HEK293 (cell line): ENCODE measurements around the gene KRTAP12-4.

Experiments used
- ATF2 ChIP-seq: fragments of 450-650 bp; formaldehyde crosslinking; IDR thresholded peaks from 2 replicates; pipeline ENCODE4 v1.5.1; 2016; ENCODE audit warnings: missing biosample characterization, missing genetic modification characterization, low read depth
- CTCF ChIP-seq: fragments of 450-650 bp; formaldehyde crosslinking; IDR thresholded peaks from 2 replicates; pipeline ENCODE4 v1.5.1; 2016; ENCODE audit warnings: missing biosample characterization, missing genetic modification characterization
- ZNF138 ChIP-seq: fragments of 450-650 bp; formaldehyde crosslinking; IDR thresholded peaks from 2 replicates; pipeline ENCODE4 v1.5.1; 2016; ENCODE audit warnings: missing biosample characterization, missing genetic modification characterization, borderline replicate concordance
- ZNF16 ChIP-seq: fragments of 450-650 bp; formaldehyde crosslinking; IDR thresholded peaks from 2 replicates; pipeline ENCODE4 v1.5.1; 2016; ENCODE audit warnings: low read depth, missing biosample characterization, missing genetic modification characterization
- ZNF274 ChIP-seq, 2 experiments: fragments of 200-500 bp in 1 of 2; fragments of 450-650 bp in 1 of 2; sonication (Bioruptor generic) in 1 of 2; formaldehyde crosslinking in 1 of 2; IDR thresholded peaks; 2 replicates each; pipeline versions ENCODE4 v1.5.1 to v1.6.1; 2014 to 2016; ENCODE audit warnings: borderline replicate concordance in 1 of 2, inconsistent platforms in 1 of 2, low read length in 1 of 2, missing biosample characterization in 1 of 2, missing genetic modification characterization in 1 of 2
- ZNF776 ChIP-seq: fragments of 450-650 bp; formaldehyde crosslinking; IDR thresholded peaks from 2 replicates; pipeline ENCODE4 v1.5.0; 2017; ENCODE audit warnings: missing biosample characterization, missing genetic modification characterization, borderline replicate concordance

GRCh38 chr21:44609193-44609592 is 45.3 kb downstream of the KRTAP12-4 start:
- TF ChIP-seq ATF2 (no peak), CTCF (tag by site-specific recombination) (no peak), ZNF776 (tag by site-specific recombination) (no peak), ZNF274 (IDR thresholded peaks at IDR 0.05; ENCODE audit: low read length) (no peak), ZNF274 (tag by site-specific recombination; IDR thresholded peaks at IDR 0.05; ENCODE audit: borderline replicate concordance) (no peak), ZNF138 (tag by site-specific recombination) (no peak), ZNF16 (tag by site-specific recombination) (no peak)
